Measurements from ENCODE around the gene SPRR5. TPM values are rescaled to one million over a fixed set of nuclear protein-coding genes. Genes with fewer than 3 reads are reported as not detected.

SPRR5 gene
- total RNA-seq, 4 donors from 2014 or later: not detected

DNA sequence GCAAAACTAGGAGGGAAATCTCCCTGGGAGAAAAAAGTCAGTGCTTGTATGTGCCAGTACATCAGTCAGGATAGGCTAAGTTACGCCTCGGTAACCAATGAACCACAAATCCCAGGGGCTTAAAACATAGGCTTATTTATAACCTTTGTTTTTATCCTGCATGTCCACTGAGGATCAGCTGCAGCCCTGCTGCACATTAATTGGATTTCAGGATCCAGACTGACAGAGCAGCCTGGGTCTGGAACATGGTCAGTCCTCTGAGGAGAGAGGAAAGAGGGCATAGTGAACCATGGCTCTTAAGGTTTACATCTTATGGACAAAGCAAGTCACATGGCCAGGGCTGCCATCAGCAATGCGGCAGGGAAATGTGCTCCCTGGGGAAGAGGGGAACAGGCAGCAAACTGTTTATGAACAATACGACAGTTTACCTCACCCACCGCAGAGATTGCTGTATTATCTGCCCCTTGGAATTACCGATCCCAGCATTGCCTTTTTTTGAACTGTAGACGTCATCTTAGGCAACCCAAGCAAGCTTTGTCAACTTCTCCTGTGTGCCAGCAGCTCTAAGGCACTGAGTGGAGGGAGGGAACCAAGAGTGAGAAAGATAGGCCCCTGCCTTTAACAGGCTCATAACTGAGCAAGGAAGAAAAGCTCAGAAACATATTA, 14.4 kb downstream of the SPRR5 start:
- no peak for DNase-seq
- H3K36me3 ChIP-seq: no peaks in the 10 kb centered on the region
- no peak overlapping the region for H3K27ac ChIP-seq
- H3K9me3 ChIP-seq: no peaks in the 10 kb centered on the region
- intact Hi-C loops (cut with DNase I; ENCODE audit: low total_unique reads): no loop called here
- no peaks in the 10 kb centered on the region for H3K27me3 ChIP-seq
- no peaks in the 10 kb centered on the region for H3K4me1 ChIP-seq
- H3K4me3 ChIP-seq: no peak overlapping the region
- no peak for TF ChIP-seq POLR2A (IDR thresholded peaks at IDR 0.05)
- TF ChIP-seq, protein P1, sequence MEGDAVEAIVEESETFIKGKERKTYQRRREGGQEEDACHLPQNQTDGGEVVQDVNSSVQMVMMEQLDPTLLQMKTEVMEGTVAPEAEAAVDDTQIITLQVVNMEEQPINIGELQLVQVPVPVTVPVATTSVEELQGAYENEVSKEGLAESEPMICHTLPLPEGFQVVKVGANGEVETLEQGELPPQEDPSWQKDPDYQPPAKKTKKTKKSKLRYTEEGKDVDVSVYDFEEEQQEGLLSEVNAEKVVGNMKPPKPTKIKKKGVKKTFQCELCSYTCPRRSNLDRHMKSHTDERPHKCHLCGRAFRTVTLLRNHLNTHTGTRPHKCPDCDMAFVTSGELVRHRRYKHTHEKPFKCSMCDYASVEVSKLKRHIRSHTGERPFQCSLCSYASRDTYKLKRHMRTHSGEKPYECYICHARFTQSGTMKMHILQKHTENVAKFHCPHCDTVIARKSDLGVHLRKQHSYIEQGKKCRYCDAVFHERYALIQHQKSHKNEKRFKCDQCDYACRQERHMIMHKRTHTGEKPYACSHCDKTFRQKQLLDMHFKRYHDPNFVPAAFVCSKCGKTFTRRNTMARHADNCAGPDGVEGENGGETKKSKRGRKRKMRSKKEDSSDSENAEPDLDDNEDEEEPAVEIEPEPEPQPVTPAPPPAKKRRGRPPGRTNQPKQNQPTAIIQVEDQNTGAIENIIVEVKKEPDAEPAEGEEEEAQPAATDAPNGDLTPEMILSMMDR (IDR thresholded peaks at IDR 0.05): no peak

DNA sequence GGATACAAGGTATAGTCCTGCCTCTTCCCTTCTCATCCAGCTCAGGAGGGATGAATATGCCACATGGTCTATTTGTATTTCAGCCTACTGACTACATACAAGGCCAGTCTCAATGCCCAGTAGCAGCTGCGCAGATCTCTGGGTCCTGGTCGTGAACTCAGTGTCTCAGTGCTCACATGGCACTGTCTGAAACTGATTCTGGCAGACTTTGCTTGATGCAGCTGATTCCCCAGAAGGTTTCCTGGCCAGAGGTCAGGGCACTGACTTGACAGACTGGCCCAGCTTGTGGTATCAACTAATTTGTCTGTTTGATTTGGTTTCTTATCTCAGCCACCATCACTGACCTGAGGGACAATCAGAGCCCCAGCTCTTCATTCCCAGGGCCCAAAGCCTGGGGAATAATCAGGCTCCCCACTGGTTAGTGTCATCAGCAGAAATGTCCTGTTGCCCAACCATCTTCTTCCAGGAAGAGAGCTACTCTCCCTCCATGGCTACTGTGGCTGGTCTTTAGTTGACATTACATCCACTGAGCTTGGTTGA, 15.9 kb downstream of the SPRR5 start:
- no peak overlapping the region for H3K4me3 ChIP-seq
- H3K36me3 ChIP-seq: no peaks in the 10 kb centered on the region
- intact Hi-C loops (cut with DNase I; ENCODE audit: low total_unique reads): no loop called here
- DNase-seq: no peak
- H3K27ac ChIP-seq: no peak overlapping the region
- no peaks in the 10 kb centered on the region for H3K27me3 ChIP-seq
- TF ChIP-seq, protein P1 (IDR thresholded peaks at IDR 0.05): no peak
- TF ChIP-seq POLR2A (IDR thresholded peaks at IDR 0.05): no peak
- no peaks in the 10 kb centered on the region for H3K4me1 ChIP-seq
- no peaks in the 10 kb centered on the region for H3K9me3 ChIP-seq

DNA sequence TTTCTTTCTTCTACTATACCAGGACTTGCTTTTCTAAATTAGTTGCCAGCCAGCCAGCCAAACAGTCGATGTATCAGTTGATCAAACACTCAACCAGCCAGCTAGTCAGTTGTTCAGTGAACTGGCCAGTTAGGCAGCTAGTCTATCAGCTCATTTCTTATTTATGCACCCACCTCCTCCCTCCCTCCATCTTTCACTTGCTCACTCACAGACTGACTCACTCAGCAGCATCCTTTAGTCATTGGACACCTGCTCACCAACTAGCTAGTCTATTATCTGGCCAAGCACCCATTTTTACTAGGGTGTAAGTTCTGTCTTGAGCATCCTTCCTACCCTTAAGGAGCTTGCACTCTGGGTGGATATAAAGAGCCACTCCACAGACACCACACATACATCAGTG, 17.5 kb downstream of the SPRR5 start:
- H3K36me3 ChIP-seq: no peaks in the 10 kb centered on the region
- intact Hi-C loops (cut with DNase I; ENCODE audit: low total_unique reads): no loop called here

DNA sequence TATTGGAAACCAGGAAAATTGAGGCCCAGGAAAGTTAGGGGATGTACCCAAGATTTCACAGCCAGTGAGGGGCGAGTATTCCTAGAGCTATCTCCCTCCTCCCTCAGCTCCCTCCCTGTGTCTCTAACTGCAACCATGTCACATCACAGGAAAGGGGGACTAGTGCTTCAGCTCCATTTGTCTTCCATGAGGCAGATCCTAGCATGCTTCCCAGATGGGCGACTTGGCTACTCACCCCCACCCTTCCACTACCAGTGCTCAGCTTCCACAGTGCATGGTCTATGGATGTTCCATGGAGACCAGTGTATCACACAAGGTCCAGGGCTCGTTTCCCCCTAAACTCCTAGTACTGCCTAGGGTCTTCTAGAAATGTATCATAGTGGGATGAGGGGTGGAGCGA, 18.8 kb downstream of the SPRR5 start:
- DNase-seq: no peak
- H3K9me3 ChIP-seq: no peaks in the 10 kb centered on the region
- TF ChIP-seq, protein P1 (IDR thresholded peaks at IDR 0.05): no peak
- no peak for TF ChIP-seq POLR2A (IDR thresholded peaks at IDR 0.05)
- no peak overlapping the region for H3K4me3 ChIP-seq
- no peak overlapping the region for H3K27ac ChIP-seq
- no peaks in the 10 kb centered on the region for H3K36me3 ChIP-seq
- intact Hi-C loops (cut with DNase I; ENCODE audit: low total_unique reads): no loop called here
- no peaks in the 10 kb centered on the region for H3K27me3 ChIP-seq
- no peaks in the 10 kb centered on the region for H3K4me1 ChIP-seq

More for the DNA sequence above, 17.5 kb downstream of the SPRR5 start:
- Histone ChIP-seq H3K4me3 (no peak overlapping the region), H3K4me1 (no peaks in the 10 kb centered on the region), H3K9me3 (no peaks in the 10 kb centered on the region), H3K27me3 (no peaks in the 10 kb centered on the region), H3K27ac (no peak overlapping the region)
- DNase-seq: no peak
- TF ChIP-seq, protein P1 (IDR thresholded peaks at IDR 0.05): no peak
- TF ChIP-seq POLR2A (IDR thresholded peaks at IDR 0.05): no peak

DNA sequence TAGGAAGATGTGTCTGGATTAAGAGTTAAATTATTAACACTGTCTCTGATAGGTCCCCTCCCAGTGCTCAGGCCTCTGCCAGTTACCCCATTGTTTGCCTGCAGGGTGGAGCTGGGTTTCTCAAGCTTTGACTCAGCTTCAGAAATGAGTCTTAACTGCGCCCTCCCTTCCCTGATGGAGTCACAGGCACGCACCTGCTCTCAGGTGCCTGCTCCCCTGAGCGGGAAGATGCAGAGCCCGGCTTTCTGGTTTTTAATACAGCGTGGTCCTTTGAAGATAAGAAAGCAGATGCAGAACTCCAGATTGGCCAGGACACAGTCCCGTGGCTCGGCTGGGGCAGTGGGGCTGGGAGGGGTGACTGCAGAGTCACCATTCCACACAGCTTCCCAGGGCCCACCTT, 20.2 kb downstream of the SPRR5 start:
- H3K36me3 ChIP-seq: no peaks in the 10 kb centered on the region
- intact Hi-C loops (cut with DNase I; ENCODE audit: low total_unique reads): no loop called here
- H3K4me3 ChIP-seq: no peak overlapping the region
- no peak overlapping the region for H3K27ac ChIP-seq
- TF ChIP-seq, protein P1 (IDR thresholded peaks at IDR 0.05): no peak
- no peak for TF ChIP-seq POLR2A (IDR thresholded peaks at IDR 0.05)
- H3K9me3 ChIP-seq: no peaks in the 10 kb centered on the region
- H3K27me3 ChIP-seq: no peaks in the 10 kb centered on the region
- no peak for DNase-seq
- H3K4me1 ChIP-seq: no peaks in the 10 kb centered on the region

All from uterus (tissue), 4 donors.